Esophagus (tissue), 2 donors: Measurements from ENCODE around the gene RASD2. TPM values are rescaled to one million over a fixed set of nuclear protein-coding genes. Genes with fewer than 3 reads are reported as not detected.

ENCODE experiments used
- H3K27ac ChIP-seq, 2 donors: one replicate each; pipeline ENCODE4 v1.5.1; 2013; ENCODE audit warnings: low read depth in 2 of 2, mild to moderate bottlenecking in 2 of 2, inconsistent platforms in 1 of 2, low read length in 1 of 2, moderate library complexity in 1 of 2
- H3K27me3 ChIP-seq, 2 donors: one replicate each; pipeline ENCODE4 v1.6.1; 2013; ENCODE audit warnings: low read length in 2 of 2, control low read depth in 1 of 2, mild to moderate bottlenecking in 1 of 2; ENCODE audit not compliant: insufficient read depth in 2 of 2, control insufficient read depth in 1 of 2
- H3K36me3 ChIP-seq, 2 donors: one replicate each; pipeline ENCODE4 v1.6.1; 2013; ENCODE audit warnings: low read length in 1 of 2; ENCODE audit not compliant: control insufficient read depth in 2 of 2, insufficient read depth in 2 of 2
- H3K4me1 ChIP-seq, 2 donors: one replicate each; pipeline ENCODE4 v1.6.1; 2013; ENCODE audit warnings: low read length in 1 of 2; ENCODE audit not compliant: control insufficient read depth in 2 of 2, insufficient read depth in 2 of 2
- H3K4me3 ChIP-seq, 2 donors: one replicate each; pipeline ENCODE4 v1.5.1; 2013; ENCODE audit warnings: low read length in 2 of 2, mild to moderate bottlenecking in 2 of 2, low read depth in 1 of 2, moderate library complexity in 1 of 2
- H3K9me3 ChIP-seq, 2 donors: one replicate each; pipeline ENCODE4 v1.6.1; 2013; ENCODE audit warnings: mild to moderate bottlenecking in 2 of 2, low read depth in 1 of 2, low read length in 1 of 2, moderate library complexity in 1 of 2; ENCODE audit not compliant: control insufficient read depth in 2 of 2, insufficient read depth in 1 of 2
- WGBS, 2 donors: extraction: QIAGEN DNeasy Blood & Tissue Kit; methylation state at CpG; one replicate each; pipeline ENCODE4 v1.1.7; 2013; 5-methylcytosine and 5-hydroxymethylcytosine counted together
- polyA plus RNA-seq, 2 donors: library from polyadenylated mRNA; stranded (reverse); fragments of 200-250 nt; gene quantifications; one replicate each; pipeline ENCODE4 v1.2.3, GENCODE V29; 2013
- donor health status: healthy with polysubstance abuse.
- donor health status: Bipolar disorder and iron deficiency.

The RASD2 gene
- polyA plus RNA-seq, 2 donors = 0.49 to 0.64 TPM

DNA sequence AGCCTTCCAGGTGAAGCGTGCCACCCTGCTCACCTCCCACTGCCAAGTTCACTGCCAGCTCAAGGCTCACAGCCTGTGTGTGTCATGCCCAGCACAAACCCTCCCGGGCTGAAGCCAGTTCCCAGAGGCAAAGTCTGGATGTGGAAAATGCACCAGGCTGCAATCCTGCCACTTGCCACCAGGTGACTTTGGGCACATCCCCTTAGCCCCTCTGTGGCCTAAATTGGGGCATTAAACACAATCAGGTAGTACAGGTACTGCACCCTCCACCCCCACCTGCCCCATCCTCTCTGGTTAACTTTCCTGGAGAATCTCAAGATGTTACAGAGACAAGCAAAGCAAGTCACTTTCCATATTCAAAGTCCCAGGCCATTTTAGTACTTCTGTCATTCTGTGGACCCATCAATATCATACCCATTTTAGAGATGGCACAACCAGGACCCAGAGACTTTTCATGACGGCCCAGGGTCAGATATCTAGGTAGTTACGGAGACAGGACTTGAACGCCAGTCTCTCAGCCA is 1.8 kb upstream of the RASD2 start:
- Histone ChIP-seq H3K27me3 (no peaks in the 10 kb centered on the region), H3K4me1 (peaks cover 7 to 11% of the 10 kb centered on the region in 2 donors), H3K36me3 (no peaks in the 10 kb centered on the region), H3K9me3 (peaks cover 0 to 2% of the 10 kb centered on the region in 2 donors), H3K4me3 (no peak overlapping the region), H3K27ac (peak overlapping the region in 1 of 2 donors; percentile 23)
- 60 to 69% methylated on average over 5 of the region's 5 CpGs for WGBS, 2 donors

DNA sequence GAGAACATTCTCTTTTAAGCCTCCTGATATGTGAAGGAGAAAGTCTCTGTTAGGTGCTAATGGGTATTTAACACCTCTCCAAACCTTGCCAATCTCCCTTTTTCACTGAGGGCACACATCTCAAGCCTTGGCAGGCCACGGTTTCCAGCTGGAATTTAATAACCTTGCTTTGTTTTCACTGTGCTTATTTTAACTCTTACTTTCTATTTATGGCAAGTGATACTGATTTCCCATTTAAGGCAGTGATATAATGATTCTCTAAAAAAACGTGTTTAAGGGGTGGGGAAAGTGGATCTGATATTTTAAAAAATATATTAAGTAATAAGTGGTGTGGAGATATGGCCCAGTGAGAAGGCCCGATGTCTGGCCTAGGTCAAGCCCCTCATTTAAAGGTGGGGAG is 1.1 kb upstream of the RASD2 start:
- peaks cover 0 to 2% of the 10 kb centered on the region in 2 donors for H3K9me3 ChIP-seq
- H3K4me3 ChIP-seq = no peak overlapping the region
- peak overlapping the region; percentile 8 to 76 for H3K27ac ChIP-seq
- H3K4me1 ChIP-seq = peaks cover 7 to 11% of the 10 kb centered on the region in 2 donors
- no peaks in the 10 kb centered on the region for H3K36me3 ChIP-seq
- WGBS, 2 donors = 13 to 21% methylated on average over 3 of the region's 3 CpGs
- no peaks in the 10 kb centered on the region for H3K27me3 ChIP-seq

- Histone ChIP-seq H3K27me3 (no peaks in the 10 kb centered on the region), H3K27ac (peak overlapping the region; percentile 8 to 76), H3K9me3 (peaks cover 0 to 2% of the 10 kb centered on the region in 2 donors), H3K4me1 (peaks cover 8 to 11% of the 10 kb centered on the region in 2 donors), H3K4me3 (peak overlapping the region; percentile 43 to 50), H3K36me3 (no peaks in the 10 kb centered on the region)
- WGBS, 2 donors = 1 to 2% methylated on average over 71 to 89 of the region's 89 CpGs
Observed at GRCh38 chr22:35539910-35540594, 579 bp upstream of the RASD2 start.

- Histone ChIP-seq H3K27me3 (no peaks in the 10 kb centered on the region), H3K4me3 (peak overlapping the region; percentile 43 to 50), H3K9me3 (peaks cover 0 to 2% of the 10 kb centered on the region in 2 donors), H3K27ac (no peak overlapping the region), H3K36me3 (no peaks in the 10 kb centered on the region), H3K4me1 (peaks cover 9 to 11% of the 10 kb centered on the region in 2 donors)
- 4 to 7% methylated on average over 24 to 28 of the region's 28 CpGs for WGBS, 2 donors
Observed at GRCh38 chr22:35541254-35541748, 670 bp downstream of the RASD2 start.

DNA sequence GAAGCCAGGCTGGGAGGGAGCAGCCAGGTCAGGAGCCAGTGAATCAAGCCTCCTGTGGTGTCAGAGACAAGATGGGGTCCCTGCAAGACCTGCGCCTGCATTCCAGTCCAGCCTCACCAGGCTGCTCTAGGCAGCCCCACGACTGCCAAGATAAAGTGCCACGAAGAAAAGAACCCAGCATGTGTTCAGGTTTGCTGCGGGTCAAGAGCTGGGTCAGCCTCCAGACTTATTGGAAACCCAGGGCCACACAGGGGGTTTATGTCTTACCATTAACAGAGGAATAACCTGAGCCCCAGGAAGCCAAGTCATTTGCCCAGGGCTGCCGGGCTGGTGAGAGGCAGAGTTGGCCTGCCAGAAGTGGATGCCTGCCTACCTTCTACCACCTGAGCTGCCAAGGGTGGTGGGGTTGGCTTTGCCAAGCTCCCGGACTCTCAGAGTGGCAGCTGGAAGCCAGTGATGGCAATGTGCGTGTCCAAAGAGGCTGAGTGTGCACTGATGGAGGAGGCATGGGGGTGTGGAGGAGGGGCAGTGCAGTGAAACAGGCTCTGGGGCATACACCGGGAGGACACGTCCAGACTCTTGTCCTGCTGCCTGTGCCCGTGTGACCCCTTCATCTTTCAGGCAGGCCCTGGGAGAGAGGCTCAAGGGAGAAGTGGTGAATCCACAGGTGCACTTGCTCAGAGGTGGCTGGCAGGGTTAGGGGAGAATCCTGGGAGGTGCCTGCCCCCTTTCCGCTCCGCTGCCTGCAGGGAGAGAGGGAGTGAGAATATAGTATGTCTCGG is 1.7 kb downstream of the RASD2 start:
- Histone ChIP-seq H3K27ac (no peak overlapping the region), H3K4me1 (peaks cover 9 to 11% of the 10 kb centered on the region in 2 donors), H3K9me3 (peaks cover 0 to 2% of the 10 kb centered on the region in 2 donors), H3K36me3 (no peaks in the 10 kb centered on the region), H3K27me3 (no peaks in the 10 kb centered on the region), H3K4me3 (no peak overlapping the region)
- WGBS, 2 donors = 56 to 66% methylated on average over 13 of the region's 13 CpGs

DNA sequence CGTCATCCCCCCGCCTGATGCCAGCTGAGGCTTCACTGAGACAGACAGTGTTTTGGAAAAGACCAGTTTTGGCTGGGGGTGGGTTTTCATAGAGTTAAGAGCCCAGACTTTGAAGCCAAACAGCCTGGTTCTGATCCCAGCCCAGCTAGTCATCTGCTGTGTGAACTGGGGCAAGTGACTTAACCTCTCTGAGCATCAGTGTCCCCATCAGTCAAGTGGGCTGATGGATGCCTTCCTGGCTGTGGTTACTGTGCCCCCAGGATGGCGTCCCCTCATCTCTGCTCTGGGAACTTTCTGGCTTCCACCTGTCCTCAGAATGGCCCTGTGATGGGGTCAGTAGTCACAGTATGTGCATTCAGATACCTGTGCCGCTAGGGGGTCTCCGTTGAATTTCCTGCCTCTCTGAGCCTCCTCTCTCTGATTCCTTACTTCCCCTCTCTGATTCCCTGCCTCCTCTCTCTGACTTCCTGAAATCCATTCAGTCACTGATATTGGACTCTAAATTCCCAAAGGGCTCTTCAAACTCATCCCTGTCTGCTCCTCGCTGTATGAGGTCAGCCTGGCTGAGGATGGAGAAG is 2.4 kb downstream of the RASD2 start:
- Histone ChIP-seq H3K27me3 (no peaks in the 10 kb centered on the region), H3K4me3 (no peak overlapping the region), H3K9me3 (peaks cover 0 to 2% of the 10 kb centered on the region in 2 donors), H3K4me1 (peaks cover 9 to 11% of the 10 kb centered on the region in 2 donors), H3K27ac (no peak overlapping the region), H3K36me3 (no peaks in the 10 kb centered on the region)
- 52 to 60% methylated on average over 6 of the region's 6 CpGs for WGBS, 2 donors

- Histone ChIP-seq H3K36me3 (no peaks in the 10 kb centered on the region), H3K27me3 (no peaks in the 10 kb centered on the region), H3K4me3 (no peak overlapping the region), H3K4me1 (peaks cover 9 to 11% of the 10 kb centered on the region in 2 donors), H3K9me3 (peaks cover 0 to 2% of the 10 kb centered on the region in 2 donors), H3K27ac (no peak overlapping the region)
- WGBS, 2 donors = 56 to 60% methylated on average over 3 of the region's 3 CpGs
Observed at GRCh38 chr22:35543702-35544101, 3.1 kb downstream of the RASD2 start.

DNA sequence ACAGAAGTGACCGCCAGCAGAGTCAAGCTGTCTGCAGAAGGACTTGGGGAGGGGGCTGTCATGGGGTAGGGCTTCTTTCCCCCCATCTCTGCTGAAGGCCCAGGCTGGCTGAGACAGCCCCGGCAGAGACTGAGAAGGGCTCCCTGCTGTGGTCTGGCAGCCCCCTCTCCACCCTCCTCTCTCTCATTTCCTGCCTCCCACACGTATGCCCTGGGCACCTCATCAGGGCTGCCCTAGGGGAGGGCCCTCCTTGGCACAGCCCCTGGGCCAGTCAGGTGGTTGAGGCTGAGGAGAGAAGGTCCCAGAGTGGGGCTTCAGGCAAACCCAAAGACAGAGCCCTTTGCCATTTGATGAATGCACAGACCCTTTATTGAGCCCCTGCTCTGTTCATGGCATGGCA is 3.6 kb downstream of the RASD2 start:
- peaks cover 0 to 1% of the 10 kb centered on the region in 2 donors for H3K9me3 ChIP-seq
- 35 to 39% methylated on average over 3 of the region's 3 CpGs for WGBS, 2 donors
- H3K4me3 ChIP-seq = no peak overlapping the region
- peaks cover 9 to 11% of the 10 kb centered on the region in 2 donors for H3K4me1 ChIP-seq
- no peak overlapping the region for H3K27ac ChIP-seq
- no peaks in the 10 kb centered on the region for H3K36me3 ChIP-seq
- H3K27me3 ChIP-seq = no peaks in the 10 kb centered on the region

DNA sequence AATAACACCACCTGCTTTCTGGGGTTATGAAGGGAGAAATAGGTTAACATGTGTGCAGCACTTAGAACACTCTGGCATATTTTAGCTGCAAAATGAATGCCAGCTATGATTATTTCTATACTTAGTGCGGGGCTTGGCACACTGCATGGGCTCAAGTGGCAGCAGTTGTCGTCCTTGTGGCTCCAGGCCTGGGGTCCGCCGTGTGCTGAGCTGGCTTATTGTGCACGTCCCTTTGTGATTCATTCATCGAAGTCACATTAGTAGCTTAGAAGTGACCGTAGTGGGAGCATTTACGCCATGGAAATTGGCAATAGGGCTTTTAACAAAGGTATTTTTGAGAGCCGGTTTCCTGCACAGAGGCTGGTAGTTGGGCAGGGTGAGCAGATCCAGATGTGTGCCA is 4.2 kb downstream of the RASD2 start:
- Histone ChIP-seq H3K4me3 (no peak overlapping the region), H3K27me3 (no peaks in the 10 kb centered on the region), H3K4me1 (peaks cover 8 to 9% of the 10 kb centered on the region in 2 donors), H3K36me3 (no peaks in the 10 kb centered on the region), H3K9me3 (no peaks in the 10 kb centered on the region), H3K27ac (no peak overlapping the region)
- WGBS, 2 donors = 80% methylated on average over 9 of the region's 9 CpGs
